NT2/D1 (cell line): Measurements from ENCODE around the gene TLDC2.

Experiments used
- SUZ12 ChIP-seq: IDR thresholded peaks from 2 replicates; pipeline ENCODE4 v1.6.1; 2011; ENCODE audit not compliant: insufficient read length, insufficient read depth; ENCODE audit errors: extremely low read depth
- YY1 ChIP-seq: IDR thresholded peaks from 2 replicates; pipeline ENCODE4 v1.6.1; 2011; ENCODE audit not compliant: insufficient read length, insufficient read depth

DNA sequence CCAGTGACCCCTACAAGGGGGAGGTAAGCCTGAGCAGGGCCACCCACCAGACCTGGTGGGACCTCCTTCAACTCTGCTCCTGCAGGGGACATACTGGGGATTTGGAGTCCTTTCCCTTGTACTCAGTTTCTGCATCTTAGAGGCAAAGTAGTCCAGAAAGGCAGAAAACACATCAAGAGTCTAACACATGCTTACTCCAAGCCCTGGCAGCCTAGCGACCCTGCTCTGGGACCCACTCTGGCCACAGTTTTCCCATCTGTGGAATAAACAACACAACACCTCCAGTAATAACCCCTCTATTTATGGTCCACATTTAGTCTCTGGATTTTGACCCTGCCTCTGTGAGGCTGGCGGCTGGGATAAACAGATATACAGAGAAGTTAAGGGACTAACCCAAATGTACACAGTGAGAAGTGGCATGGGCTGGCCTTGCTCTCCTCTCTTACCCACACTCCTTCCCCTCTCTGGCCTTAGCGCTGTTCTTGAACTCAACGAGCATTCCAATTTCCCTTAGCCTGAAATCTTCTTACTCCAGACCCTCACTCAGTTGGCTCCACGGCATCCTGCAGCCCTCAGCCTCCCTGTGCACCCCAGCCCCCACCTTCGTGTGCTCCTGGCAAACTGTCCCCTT is 16.1 kb upstream of the TLDC2 start:
- no peak for TF ChIP-seq YY1
- no peak for TF ChIP-seq SUZ12
